Neural crest cell (in vitro differentiated cells): Measurements from ENCODE around the gene ZKSCAN4. TPM values are rescaled to one million over a fixed set of nuclear protein-coding genes. Genes with fewer than 3 reads are reported as not detected.

Experiments
- DNase-seq: peaks from one replicate; pipeline ENCODE4 v3.0.0; 2021; ENCODE audit warnings: low read depth, mixed read lengths, low spot score
- H3K27ac Mint-ChIP-seq: one replicate; pipeline ENCODE4 v1.8.0; 2021; ENCODE audit warnings: mild to moderate bottlenecking, mixed read lengths; ENCODE audit not compliant: unreplicated experiment
- H3K27me3 Mint-ChIP-seq: 2 replicates; pipeline ENCODE4 v1.8.0; 2021; ENCODE audit warnings: low read depth, mild to moderate bottlenecking, mixed read lengths
- H3K36me3 Mint-ChIP-seq: 2 replicates; pipeline ENCODE4 v1.8.0; 2021; ENCODE audit warnings: low read depth, mild to moderate bottlenecking, mixed read lengths
- H3K4me1 Mint-ChIP-seq: 2 replicates; pipeline ENCODE4 v1.8.0; 2021; ENCODE audit warnings: mixed read lengths
- H3K4me3 Mint-ChIP-seq: one replicate; pipeline ENCODE4 v1.8.0; 2021; ENCODE audit warnings: mild to moderate bottlenecking, mixed read lengths
- H3K9me3 Mint-ChIP-seq: 2 replicates; pipeline ENCODE4 v1.8.0; 2021; ENCODE audit warnings: mixed read lengths
- CTCF ChIP-seq: fragments of 200-600 bp; sonication (generic); conservative IDR thresholded peaks from 2 replicates; pipeline ENCODE4 v1.5.0; 2021; ENCODE audit warnings: antibody characterized with exemption, mild to moderate bottlenecking
- total RNA-seq: library from RNA; stranded (reverse); gene quantifications from 2 replicates; pipeline ENCODE4 v1.2.1, GENCODE V29; 2021

Gene ZKSCAN4
- total RNA-seq, 1 donor from 2014 or later = 7.9 TPM

- no peaks in the 10 kb centered on the region for H3K27me3 Mint-ChIP-seq
Measured at GRCh38 chr6:28281288-28282064, 29.4 kb upstream of the ZKSCAN4 start, which contains the start of gene PGBD1. PGBD1 (plus strand) TSS chr6:28281572; CDS start chr6:28283814, 2,242 bp downstream.

GRCh38 chr6:28280595-28281287 lies 28.7 kb upstream of the ZKSCAN4 start:
- Mint-ChIP-seq H3K27ac (no peak overlapping the region), H3K9me3 (no peaks in the 10 kb centered on the region)

More at GRCh38 chr6:28281288-28282064, 29.4 kb upstream of the ZKSCAN4 start, which contains the start of gene PGBD1:
- H3K4me1 Mint-ChIP-seq = peaks cover 18% of the 10 kb centered on the region
- H3K4me3 Mint-ChIP-seq = peak within 1 kb of the TSS; percentile 97
- peak within 1 kb of the TSS; percentile 74 for H3K27ac Mint-ChIP-seq
- peaks cover 20% of the 10 kb centered on the region for H3K36me3 Mint-ChIP-seq
- peak; percentile 77 for DNase-seq
- TF ChIP-seq CTCF = no peak
- H3K9me3 Mint-ChIP-seq = no peaks in the 10 kb centered on the region

GRCh38 chr6:28277746-28278145 lies 25.7 kb upstream of the ZKSCAN4 start:
- Mint-ChIP-seq H3K9me3 (no peaks in the 10 kb centered on the region), H3K27ac (no peak overlapping the region)
- TF ChIP-seq CTCF = no peak

More at GRCh38 chr6:28280595-28281287, 28.7 kb upstream of the ZKSCAN4 start:
- H3K27me3 Mint-ChIP-seq = no peaks in the 10 kb centered on the region
- H3K4me3 Mint-ChIP-seq = peak overlapping the region; percentile 97
- H3K36me3 Mint-ChIP-seq = peaks cover 17% of the 10 kb centered on the region
- peaks cover 18% of the 10 kb centered on the region for H3K4me1 Mint-ChIP-seq
- TF ChIP-seq CTCF = no peak
- DNase-seq = no peak

GRCh38 chr6:28274888-28275287 lies 22.8 kb upstream of the ZKSCAN4 start:
- peaks cover 2% of the 10 kb centered on the region for H3K36me3 Mint-ChIP-seq
- no peak overlapping the region for H3K4me3 Mint-ChIP-seq
- no peak for DNase-seq
- no peak overlapping the region for H3K27ac Mint-ChIP-seq
- no peaks in the 10 kb centered on the region for H3K4me1 Mint-ChIP-seq
- no peak for TF ChIP-seq CTCF
- no peaks in the 10 kb centered on the region for H3K27me3 Mint-ChIP-seq
- H3K9me3 Mint-ChIP-seq = no peaks in the 10 kb centered on the region

More at GRCh38 chr6:28277746-28278145, 25.7 kb upstream of the ZKSCAN4 start:
- peaks cover 7% of the 10 kb centered on the region for H3K36me3 Mint-ChIP-seq
- H3K4me1 Mint-ChIP-seq = peaks cover 11% of the 10 kb centered on the region
- DNase-seq = no peak
- no peak overlapping the region for H3K4me3 Mint-ChIP-seq
- no peaks in the 10 kb centered on the region for H3K27me3 Mint-ChIP-seq

- TF ChIP-seq CTCF = no peak
- no peaks in the 10 kb centered on the region for H3K36me3 Mint-ChIP-seq
- H3K27ac Mint-ChIP-seq = no peak overlapping the region
- H3K9me3 Mint-ChIP-seq = no peaks in the 10 kb centered on the region
- H3K4me1 Mint-ChIP-seq = no peaks in the 10 kb centered on the region
- H3K4me3 Mint-ChIP-seq = no peak overlapping the region
- DNase-seq = no peak
- peaks cover 6% of the 10 kb centered on the region for H3K27me3 Mint-ChIP-seq
Measured at GRCh38 chr6:28269492-28269891, 17.4 kb upstream of the ZKSCAN4 start.
